ENCODE data around the gene FRRS1L.

The FRRS1L gene

GRCh38 chr9:109108318-109108717 is 58.7 kb downstream of the FRRS1L start:
- no peak for TF ChIP-seq CTCF (IDR thresholded peaks at IDR 0.05; ENCODE audit: insufficient read depth, low read length, missing control alignments)
- CTCF ChIA-PET: interaction anchor here (1.2 to 2.1 kb wide), 2 partner anchors 8 to 231 kb away, joined by 3 to 9 read pairs; no protein-coding TSS in a partner anchor
- no peak for DNase-seq (ENCODE audit: low read depth, low spot score)
- H3K4me3 ChIP-seq (ENCODE audit: low read depth, low read length): no peak overlapping the region; the same call in 1 of the 2 replicates
- POLR2A ChIA-PET: interaction anchor here (0.6 kb wide), 1 partner anchor 10 kb away, joined by 3 read pairs; no protein-coding TSS in a partner anchor

- POLR2A ChIA-PET: no interaction called here
Measured at GRCh38 chr9:109107402-109108240, 59.4 kb downstream of the FRRS1L start.

GRCh38 chr9:109101810-109102209 is 65.2 kb downstream of the FRRS1L start:
- CTCF ChIA-PET: interaction anchor here (1.1 kb wide), 1 partner anchor 14 kb away, joined by 3 read pairs; no protein-coding TSS in a partner anchor
- POLR2A ChIA-PET: no interaction called here

More at GRCh38 chr9:109107402-109108240, 59.4 kb downstream of the FRRS1L start:
- peak overlapping the region; percentile 41 for H3K4me3 ChIP-seq (ENCODE audit: low read depth, low read length)
- no peak for TF ChIP-seq CTCF (IDR thresholded peaks at IDR 0.05; ENCODE audit: insufficient read depth, low read length, missing control alignments)
- no peak for DNase-seq (ENCODE audit: low read depth, low spot score)
- CTCF ChIA-PET: no interaction called here

GRCh38 chr9:109101202-109101595 is 65.8 kb downstream of the FRRS1L start:
- H3K4me3 ChIP-seq (ENCODE audit: low read depth, low read length): no peak overlapping the region
- CTCF ChIA-PET: interaction anchor here (1.8 kb wide), 1 partner anchor 8 kb away, joined by 9 read pairs; no protein-coding TSS in a partner anchor

More at GRCh38 chr9:109101810-109102209, 65.2 kb downstream of the FRRS1L start:
- DNase-seq (ENCODE audit: low read depth, low spot score): no peak
- no peak for TF ChIP-seq CTCF (IDR thresholded peaks at IDR 0.05; ENCODE audit: insufficient read depth, low read length, missing control alignments)
- no peak overlapping the region for H3K4me3 ChIP-seq (ENCODE audit: low read depth, low read length)

GRCh38 chr9:109100543-109101201 is 66.4 kb downstream of the FRRS1L start:
- ChIA-PET POLR2A (no interaction called here), CTCF (interaction anchor here (1.8 kb wide), 1 partner anchor 9 kb away, joined by 9 read pairs; no protein-coding TSS in a partner anchor)
- TF ChIP-seq CTCF (IDR thresholded peaks at IDR 0.05; ENCODE audit: insufficient read depth, low read length, missing control alignments): no peak

More at GRCh38 chr9:109101202-109101595, 65.8 kb downstream of the FRRS1L start:
- TF ChIP-seq CTCF (IDR thresholded peaks at IDR 0.05; ENCODE audit: insufficient read depth, low read length, missing control alignments): no peak
- DNase-seq (ENCODE audit: low read depth, low spot score): no peak
- POLR2A ChIA-PET: no interaction called here

GRCh38 chr9:109098960-109099308 is 68.1 kb downstream of the FRRS1L start:
- TF ChIP-seq CTCF (IDR thresholded peaks at IDR 0.05; ENCODE audit: insufficient read depth, low read length, missing control alignments): no peak
- DNase-seq (ENCODE audit: low read depth, low spot score): no peak
- ChIA-PET CTCF (no interaction called here), POLR2A (no interaction called here)
- H3K4me3 ChIP-seq (ENCODE audit: low read depth, low read length): no peak overlapping the region

More at GRCh38 chr9:109100543-109101201, 66.4 kb downstream of the FRRS1L start:
- DNase-seq (ENCODE audit: low read depth, low spot score): no peak
- H3K4me3 ChIP-seq (ENCODE audit: low read depth, low read length): no peak overlapping the region

All from AG04449 (cell line).